Activated CD8-positive, alpha-beta memory T cell treated with anti-CD3 and anti-CD28 coated beads for 1 hour (primary cell): ENCODE results near the gene GRK5.

ENCODE experiments used
- DNase-seq, 2 donors: peaks; one replicate each; pipeline ENCODE4 v3.0.0-alpha.2; 2020; ENCODE audit warnings: low read depth in 1 of 2; ENCODE audit errors: extremely low read depth in 1 of 2

The GRK5 gene

DNA sequence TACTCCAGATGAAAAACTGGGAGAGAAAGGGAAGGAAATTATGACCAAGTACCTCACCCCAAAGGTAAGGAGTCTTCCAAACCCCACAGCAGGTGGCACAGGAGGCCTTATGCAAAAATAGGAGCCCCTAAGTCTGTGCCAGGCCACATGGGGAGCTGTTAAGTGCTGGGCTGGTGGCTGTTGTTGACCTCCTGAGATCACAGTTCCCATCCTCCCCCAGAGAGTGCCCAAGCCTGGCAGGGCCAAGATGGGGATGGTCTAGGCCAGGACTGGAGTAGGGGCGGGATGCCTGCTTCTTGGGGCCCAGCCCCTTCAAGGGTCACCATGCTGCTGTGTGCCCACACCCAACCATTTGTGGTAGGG lies 189.3 kb downstream of the GRK5 start:
- DNase-seq = no peak

DNA sequence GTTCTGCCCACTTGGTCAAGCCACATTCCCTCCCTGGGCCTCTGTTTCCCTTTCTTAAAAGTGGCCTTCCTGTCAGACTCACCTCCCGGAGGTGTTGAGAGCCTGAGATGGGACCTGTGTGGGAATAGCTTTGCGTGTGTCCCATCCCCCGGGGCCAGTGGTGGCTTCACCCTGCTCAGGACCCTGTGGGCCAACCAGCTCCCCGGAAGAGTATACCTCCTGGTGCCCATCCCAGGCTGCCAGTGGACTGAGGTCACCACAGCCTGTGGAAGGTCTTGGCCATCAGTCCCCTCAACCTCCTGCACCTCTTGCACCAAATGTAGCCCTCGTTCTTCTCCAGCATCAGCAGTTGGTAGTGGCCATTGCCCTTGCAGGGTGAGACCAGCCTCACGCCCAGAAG lies 190.0 kb downstream of the GRK5 start:
- DNase-seq = no peak

DNA sequence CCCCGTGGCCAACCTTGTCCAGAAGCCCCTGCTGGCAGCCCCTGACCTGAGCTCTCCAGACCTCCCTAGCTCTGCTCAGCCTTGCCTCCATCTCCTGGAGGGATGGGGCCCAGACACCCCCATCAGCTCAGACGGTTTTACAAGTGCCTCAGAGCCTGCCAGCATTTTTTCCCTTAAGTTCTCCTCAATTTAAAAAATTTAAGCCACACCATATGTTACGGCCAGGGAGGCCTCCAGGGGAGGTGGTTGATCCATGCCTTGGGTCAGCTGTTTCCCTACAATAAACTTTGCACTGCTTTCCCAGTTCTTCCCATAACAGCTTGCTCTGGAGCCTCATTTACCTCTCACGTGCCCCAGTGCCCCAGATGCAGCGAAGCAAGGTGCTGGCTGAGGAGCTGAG lies 191.6 kb downstream of the GRK5 start:
- no peak for DNase-seq

- no peak for DNase-seq
Observed at GRCh38 chr10:119399466-119399865, 192.1 kb downstream of the GRK5 start.

GRCh38 chr10:119401671-119402395 lies 194.5 kb downstream of the GRK5 start:
- DNase-seq = no peak

- no peak for DNase-seq
Observed at GRCh38 chr10:119403921-119404320, 196.6 kb downstream of the GRK5 start.

DNA sequence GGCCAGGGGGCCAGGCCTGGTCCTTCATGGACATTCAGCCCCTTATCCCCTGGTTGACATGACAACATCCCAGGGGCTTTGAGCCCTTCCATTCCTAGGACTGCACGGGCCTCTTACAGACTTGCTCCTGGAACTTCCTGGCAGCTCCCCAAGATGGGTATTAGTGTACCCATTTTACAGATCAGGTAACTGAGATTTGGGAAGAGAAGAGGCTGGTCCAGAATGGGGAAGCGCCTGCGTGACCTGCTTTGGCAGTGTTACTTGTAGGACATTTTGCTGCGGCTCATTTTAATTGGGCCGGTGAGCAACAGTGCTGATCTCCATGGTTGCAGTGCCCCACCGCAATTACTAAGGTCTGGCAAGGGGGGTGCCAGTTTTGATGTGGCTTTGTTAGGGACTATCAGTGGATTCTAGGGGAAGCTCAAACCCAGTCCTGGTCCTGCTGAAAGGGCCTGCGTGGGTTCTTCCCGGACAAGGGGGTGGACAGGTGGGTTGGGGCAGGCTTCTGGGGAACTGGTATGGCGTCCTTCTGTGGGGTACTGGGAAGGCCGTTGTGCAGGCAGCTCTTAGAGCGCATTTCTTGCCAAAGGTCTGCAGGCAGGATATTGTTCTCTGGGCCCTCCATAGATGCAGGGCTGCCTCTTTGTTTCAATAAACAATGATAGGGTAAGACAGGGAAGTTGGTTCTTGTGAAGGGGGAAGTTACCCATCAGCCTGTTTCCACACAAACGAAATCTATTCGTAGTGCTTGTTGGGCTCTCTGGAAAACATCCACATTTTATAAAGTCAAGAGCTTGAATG lies 197.5 kb downstream of the GRK5 start:
- DNase-seq = no peak

DNA sequence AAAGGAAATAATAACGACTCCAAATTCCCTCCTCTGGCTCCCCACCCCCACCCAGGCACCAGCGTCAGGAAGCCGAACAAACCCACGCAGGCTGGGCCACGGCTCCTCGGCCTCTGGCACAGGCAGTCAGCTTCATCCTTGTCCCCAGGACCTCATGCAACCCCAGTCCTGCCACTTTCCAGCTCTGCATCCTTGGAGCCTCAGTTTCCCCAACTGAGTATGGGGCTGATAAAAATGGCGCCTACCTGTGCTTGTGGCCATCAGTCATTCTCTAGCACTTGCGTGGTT lies 198.1 kb downstream of the GRK5 start:
- no peak for DNase-seq

- no peak for DNase-seq
Observed at GRCh38 chr10:119406137-119406536, 198.8 kb downstream of the GRK5 start.

- no peak for DNase-seq
Observed at GRCh38 chr10:119406601-119407253, 199.4 kb downstream of the GRK5 start.

- DNase-seq = no peak
Observed at GRCh38 chr10:119407254-119407777, 199.9 kb downstream of the GRK5 start.

DNA sequence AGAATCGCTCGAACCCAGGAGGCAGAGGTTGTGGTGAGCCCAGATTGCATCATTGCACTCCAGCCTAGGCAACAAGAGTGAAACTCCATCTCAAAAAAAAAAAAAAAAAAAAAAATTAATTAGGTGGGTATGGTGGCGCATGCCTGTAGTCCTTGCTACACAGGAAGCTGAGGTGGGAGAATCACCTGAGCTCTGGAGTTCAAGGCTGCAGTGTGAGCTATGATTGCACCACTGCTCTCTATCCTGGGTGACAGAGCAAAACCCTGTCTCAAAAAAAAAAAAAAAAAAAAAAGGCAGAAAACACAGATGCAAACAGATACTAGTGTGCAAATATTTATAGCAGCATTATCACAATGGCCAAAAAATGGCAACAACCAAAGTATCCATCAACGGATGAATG lies 200.7 kb downstream of the GRK5 start:
- no peak for DNase-seq

DNA sequence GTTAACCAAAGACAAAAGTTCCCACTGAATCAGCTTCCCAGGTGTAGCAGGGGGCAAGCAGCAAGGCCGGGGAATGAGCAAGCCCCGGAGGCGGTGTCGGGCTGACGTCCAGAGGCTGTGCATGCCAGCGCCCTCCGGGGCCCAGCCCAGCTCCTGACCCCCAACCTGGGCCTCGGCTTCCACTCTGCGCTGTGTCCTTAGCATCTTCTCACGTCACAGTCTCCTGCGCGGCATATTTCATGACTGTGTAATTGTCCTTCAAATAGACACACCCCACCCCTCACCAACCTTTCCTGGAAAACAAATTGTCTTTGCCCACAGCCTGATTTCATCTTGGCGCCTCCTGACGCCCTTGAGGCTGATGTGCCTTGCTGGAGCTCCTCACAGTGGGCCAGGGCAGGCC lies 201.6 kb downstream of the GRK5 start:
- no peak for DNase-seq

DNA sequence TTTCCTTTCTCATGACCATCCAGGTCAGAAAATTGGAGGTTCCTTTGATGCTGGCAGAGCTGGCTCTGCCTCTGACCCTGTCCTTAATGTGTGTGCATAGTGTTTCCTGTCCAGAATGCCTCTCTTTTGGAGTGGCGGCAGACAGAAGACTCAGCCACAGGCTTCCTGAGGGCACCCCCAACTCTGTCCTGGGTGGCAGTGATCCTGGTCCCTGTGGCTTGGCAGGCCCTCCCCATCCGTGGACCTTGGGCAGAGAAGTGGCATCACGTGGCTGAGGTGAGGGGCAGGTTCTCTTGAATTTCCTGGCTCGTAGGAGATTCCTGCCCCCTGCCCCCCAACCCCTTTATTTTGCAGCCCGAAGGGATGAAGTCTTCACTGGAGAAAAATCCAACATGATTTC lies 202.0 kb downstream of the GRK5 start:
- DNase-seq = no peak

DNA sequence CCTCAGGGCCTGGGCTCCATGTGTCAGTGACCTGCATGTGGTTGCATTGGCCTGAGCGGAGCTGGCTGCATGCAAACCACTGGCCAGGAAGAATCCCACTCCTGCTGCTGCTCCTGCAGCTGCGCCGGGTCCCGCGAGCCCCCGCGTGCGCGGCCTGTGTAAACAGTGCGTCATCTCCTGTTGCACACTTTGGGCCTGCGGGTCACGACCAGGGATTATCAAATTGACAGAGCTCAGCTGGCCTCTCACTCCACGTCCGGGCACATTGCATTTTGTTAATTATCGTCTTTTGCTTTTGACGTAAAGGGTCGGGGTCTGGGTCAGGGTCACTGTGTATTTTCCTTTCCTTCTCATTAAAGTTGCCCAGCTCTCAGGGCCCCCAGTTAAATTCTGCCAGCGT lies 202.5 kb downstream of the GRK5 start:
- no peak for DNase-seq

GRCh38 chr10:119410361-119411116 lies 203.2 kb downstream of the GRK5 start:
- no peak for DNase-seq

GRCh38 chr10:119412244-119413092 lies 205.1 kb downstream of the GRK5 start:
- DNase-seq = no peak

DNA sequence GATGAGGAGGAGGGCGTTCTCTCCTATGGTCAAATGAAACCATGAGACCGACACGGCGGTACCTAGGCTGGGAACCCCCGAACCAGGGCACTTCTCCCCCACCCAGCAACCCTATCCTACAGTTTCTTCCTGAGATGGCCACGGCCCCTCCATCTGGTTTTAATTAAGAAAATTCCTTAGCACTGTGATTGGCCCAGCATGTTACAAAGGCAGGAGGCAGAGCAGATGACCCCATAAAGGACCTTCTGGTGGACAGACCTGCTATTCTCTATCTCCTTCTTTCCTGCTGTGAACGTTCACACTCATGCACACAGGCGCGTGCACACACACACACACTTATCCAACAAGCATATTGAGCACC lies 205.7 kb downstream of the GRK5 start:
- DNase-seq = no peak

- no peak for DNase-seq
Observed at GRCh38 chr10:119413471-119414080, 206.2 kb downstream of the GRK5 start.

DNA sequence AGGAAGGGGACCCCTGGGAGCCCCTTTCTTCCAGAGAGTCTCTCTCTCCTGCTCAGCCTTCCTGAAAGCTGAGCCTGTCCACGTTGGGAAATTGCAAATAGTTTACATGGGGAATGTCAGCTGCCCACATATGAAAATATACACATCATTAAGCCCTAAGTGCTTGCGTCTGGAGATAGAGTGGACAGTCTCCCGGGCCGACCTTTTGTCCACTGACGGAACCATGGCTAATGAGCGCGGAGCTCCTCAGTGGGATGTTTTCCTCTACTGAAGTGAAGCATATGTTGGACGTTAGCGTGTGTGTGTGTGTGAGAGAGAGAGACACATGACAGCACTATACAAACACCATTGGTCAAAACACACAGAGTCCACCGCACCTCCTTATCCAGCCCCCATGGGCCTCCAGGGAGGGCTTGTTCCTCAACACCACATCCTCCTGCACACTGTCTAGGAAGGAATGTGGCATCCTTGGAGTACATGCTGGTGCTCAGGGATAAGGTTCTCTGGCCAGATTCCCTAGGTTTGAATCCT lies 206.8 kb downstream of the GRK5 start:
- no peak for DNase-seq
